GM19193 (cell line): ENCODE measurements around the gene ACKR3.

Experiments used
- POLR2A ChIP-seq: IDR thresholded peaks from 4 replicates; pipeline ENCODE4 v1.6.1; 2011; ENCODE audit not compliant: insufficient read depth, insufficient read length; ENCODE audit errors: extremely low read depth

The ACKR3 gene

GRCh38 chr2:236544362-236544761 lies 25.3 kb upstream of the ACKR3 start:
- TF ChIP-seq POLR2A, result no peak

- TF ChIP-seq POLR2A, result peak; percentile 29
Measured at GRCh38 chr2:236545248-236545658, 24.4 kb upstream of the ACKR3 start.

- TF ChIP-seq POLR2A, result no peak
Measured at GRCh38 chr2:236545814-236546480, 23.7 kb upstream of the ACKR3 start.

GRCh38 chr2:236546561-236547002 lies 23.0 kb upstream of the ACKR3 start:
- no peak for TF ChIP-seq POLR2A

- no peak for TF ChIP-seq POLR2A
Measured at GRCh38 chr2:236547725-236548124, 21.9 kb upstream of the ACKR3 start.

- TF ChIP-seq POLR2A, result no peak
Measured at GRCh38 chr2:236548179-236548921, 21.3 kb upstream of the ACKR3 start.

GRCh38 chr2:236549165-236549564 lies 20.5 kb upstream of the ACKR3 start:
- TF ChIP-seq POLR2A, result no peak

GRCh38 chr2:236550290-236550689 lies 19.3 kb upstream of the ACKR3 start:
- TF ChIP-seq POLR2A, result no peak

GRCh38 chr2:236550701-236551465 lies 18.7 kb upstream of the ACKR3 start:
- TF ChIP-seq POLR2A, result no peak

GRCh38 chr2:236551471-236552211 lies 18.0 kb upstream of the ACKR3 start:
- TF ChIP-seq POLR2A, result no peak

GRCh38 chr2:236552212-236552542 lies 17.4 kb upstream of the ACKR3 start:
- TF ChIP-seq POLR2A, result no peak

GRCh38 chr2:236552581-236553363 lies 16.9 kb upstream of the ACKR3 start:
- TF ChIP-seq POLR2A, result no peak

GRCh38 chr2:236553522-236553921 lies 16.1 kb upstream of the ACKR3 start:
- no peak for TF ChIP-seq POLR2A

GRCh38 chr2:236554629-236555282 lies 14.9 kb upstream of the ACKR3 start:
- TF ChIP-seq POLR2A, result no peak

- no peak for TF ChIP-seq POLR2A
Measured at GRCh38 chr2:236555481-236555880, 14.1 kb upstream of the ACKR3 start.
